Endothelial cell of umbilical vein (primary cell): ENCODE measurements around the gene CIZ1. TPM values are rescaled to one million over a fixed set of nuclear protein-coding genes. Genes with fewer than 3 reads are reported as not detected.
A peak's percentile ranks its signal among the peaks of the same experiment; 100 is the strongest.

Experiments used
- BruUV-seq: library from RNA; stranded (reverse); fragments of 400-500 nt; replicated peaks from 2 replicates; lab custom pipeline; 2021; lab: Mats Ljungman, UMichigan
- CTCF ChIA-PET: fragments of 300-600, 350-600 bp; sonication (Branson Sonifier 250); formaldehyde crosslinking; loops from one replicate; lab custom pipeline; 2021; ENCODE audit warnings: antibody characterized with exemption, inconsistent platforms; lab: Charles Lee
- POLR2A ChIA-PET: fragments of 300-600, 350-600 bp; sonication (Branson Sonifier 250); formaldehyde crosslinking; loops from one replicate; lab custom pipeline; 2021; ENCODE audit warnings: antibody characterized with exemption, inconsistent platforms; lab: Charles Lee
- DNase-seq: peaks from one replicate; pipeline ENCODE4 v3.0.0-alpha.2; 2011; ENCODE audit warnings: low read depth, low spot score
- FAIRE-seq: peaks from 2 replicates; lab custom pipeline; 2011; peaks lifted over from hg19 to GRCh38; lab: Jason Lieb, UNC
- H2AFZ ChIP-seq: 2 replicates; pipeline ENCODE4 v1.6.0; 2012; ENCODE audit warnings: low read depth, low read length, control low read depth, inconsistent platforms
- H3K27ac ChIP-seq: 2 replicates; pipeline ENCODE4 v1.5.1; 2011; ENCODE audit warnings: low read depth, mild to moderate bottlenecking, control low read depth, low read length, moderate library complexity; ENCODE audit not compliant: insufficient read depth
- H3K27me3 ChIP-seq, 2 experiments: 2 replicates each; pipeline versions ENCODE4 v1.6.0 to v1.6.1; 2011; ENCODE audit warnings: low read length in 2 of 2, mixed read lengths in 1 of 2; ENCODE audit not compliant: control insufficient read depth in 2 of 2, insufficient read depth in 2 of 2
- H3K36me3 ChIP-seq, 2 experiments: 2 replicates in 1 of 2; 3 replicates in 1 of 2; pipeline ENCODE4 v1.5.1; 2011; ENCODE audit warnings: low read length in 2 of 2, mild to moderate bottlenecking in 1 of 2, moderate library complexity in 1 of 2; ENCODE audit not compliant: control insufficient read depth in 2 of 2, insufficient read depth in 2 of 2; ENCODE audit errors: extremely low read depth in 1 of 2
- H3K4me1 ChIP-seq: 3 replicates; pipeline ENCODE4 v1.5.1; 2011; ENCODE audit warnings: mild to moderate bottlenecking, low read length; ENCODE audit not compliant: control insufficient read depth, insufficient read depth; ENCODE audit errors: extremely low read depth
- H3K4me2 ChIP-seq: 2 replicates; pipeline ENCODE4 v1.6.1; 2011; ENCODE audit warnings: low read length, control low read depth, mixed read lengths; ENCODE audit not compliant: insufficient read depth
- H3K4me3 ChIP-seq, 3 experiments: fragments of 200-600 bp in 1 of 3; sonication (generic), shearing (Covaris generic) in 1 of 3; replicated peaks in 1 of 3; 2 replicates each; pipeline ENCODE4 v1.5.1; 2011 to 2016; ENCODE audit warnings: control low read depth in 3 of 3, low read length in 3 of 3, mild to moderate bottlenecking in 2 of 3, inconsistent platforms in 1 of 3, low read depth in 1 of 3, moderate library complexity in 1 of 3; ENCODE audit not compliant: insufficient read depth in 1 of 3
- H3K79me2 ChIP-seq: 2 replicates; pipeline ENCODE4 v1.6.0; 2012; ENCODE audit warnings: low read length, inconsistent platforms; ENCODE audit not compliant: control insufficient read depth, insufficient read depth
- H3K9ac ChIP-seq: replicated peaks from 2 replicates; pipeline ENCODE3; 2011; ENCODE audit warnings: low read length, control low read depth; ENCODE audit not compliant: insufficient read depth; ENCODE audit errors: extremely low read depth
- H3K9me1 ChIP-seq: replicated peaks from 3 replicates; pipeline ENCODE4 v1.6.0; 2011; ENCODE audit warnings: mild to moderate bottlenecking, low read length; ENCODE audit not compliant: control insufficient read depth, insufficient read depth; ENCODE audit errors: extremely low read depth
- H3K9me3 ChIP-seq: replicated peaks from 2 replicates; pipeline ENCODE4 v1.5.1; 2012; ENCODE audit warnings: low read length, inconsistent platforms; ENCODE audit not compliant: control insufficient read depth, insufficient read depth
- H4K20me1 ChIP-seq: replicated peaks from 2 replicates; pipeline ENCODE3; 2011; ENCODE audit warnings: mild to moderate bottlenecking, low read length; ENCODE audit not compliant: control insufficient read depth, insufficient read depth; ENCODE audit errors: extremely low read depth
- CTCF ChIP-seq, 2 donors: IDR thresholded peaks; 1 replicate in 1 of 2; 2 replicates in 1 of 2; pipeline ENCODE4 v1.5.1; 2011; ENCODE audit warnings: low read length in 2 of 2, mild to moderate bottlenecking in 2 of 2, moderate library complexity in 2 of 2, control low read depth in 1 of 2, inconsistent platforms in 1 of 2, low read depth in 1 of 2; ENCODE audit not compliant: insufficient read depth in 1 of 2; ENCODE audit errors: extremely low read depth in 1 of 2
- EZH2 ChIP-seq: IDR thresholded peaks from 2 replicates; pipeline ENCODE4 v1.6.1; 2012; ENCODE audit warnings: borderline replicate concordance, low read depth, mild to moderate bottlenecking, moderate library complexity, low read length, inconsistent platforms; ENCODE audit not compliant: severe bottlenecking
- FOS ChIP-seq: IDR thresholded peaks from 2 replicates; pipeline ENCODE4 v1.6.1; 2011; ENCODE audit warnings: mild to moderate bottlenecking, low read length, moderate library complexity, borderline replicate concordance; ENCODE audit not compliant: insufficient read depth
- GATA2 ChIP-seq: IDR thresholded peaks from 2 replicates; pipeline ENCODE4 v1.7.0; 2011; ENCODE audit warnings: low read depth, mild to moderate bottlenecking, moderate library complexity, mixed read lengths, low read length; ENCODE audit not compliant: insufficient read length, insufficient read depth
- JUN ChIP-seq: IDR thresholded peaks from 2 replicates; pipeline ENCODE4 v1.6.1; 2011; ENCODE audit warnings: borderline replicate concordance, low read depth; ENCODE audit not compliant: insufficient read length, insufficient read depth
- MYC ChIP-seq: IDR thresholded peaks from one replicate; pipeline ENCODE4 v1.6.1; 2011; ENCODE audit warnings: mild to moderate bottlenecking, low read depth, low read length
- POLR2A ChIP-seq: IDR thresholded peaks from 2 replicates; pipeline ENCODE4 v1.6.1; 2012; ENCODE audit warnings: low read depth, mild to moderate bottlenecking, control low read depth, low read length
- dilution Hi-C: fragments of 300-500 bp; cut with MboI; formaldehyde crosslinking; loops from one replicate; pipeline ENCODE4 v1.15.0; 2019; ENCODE audit warnings: low sequenced_read_pairs; ENCODE audit not compliant: extremely low pct_ligation_motif_present
- intact Hi-C: fragments of 100-400 bp; cut with micrococcal nuclease; formaldehyde crosslinking; loops from one replicate; pipeline ENCODE4 v1.10.0; 2022
- polyA plus RNA-seq, 4 experiments: library from polyadenylated mRNA; depleted of rRNA in 3 of 4; stranded (reverse) in 3 of 4; unstranded in 1 of 4; fragments of >200 nt; gene quantifications; 2 replicates each; pipeline versions ENCODE4 v1.2.1 to v1.2.3, GENCODE V29; 2011 to 2012; ENCODE audit warnings: missing spikeins in 1 of 4
- total RNA-seq: library from RNA; stranded (reverse); gene quantifications from 2 replicates; pipeline ENCODE4 v1.2.3, GENCODE V29; 2021

The CIZ1 gene
- total and polyA plus RNA-seq, 2 donors (not counting 3 experiments of a cell fraction or from before 2014, with no cell fraction given), result 88.3 to 150 TPM

DNA sequence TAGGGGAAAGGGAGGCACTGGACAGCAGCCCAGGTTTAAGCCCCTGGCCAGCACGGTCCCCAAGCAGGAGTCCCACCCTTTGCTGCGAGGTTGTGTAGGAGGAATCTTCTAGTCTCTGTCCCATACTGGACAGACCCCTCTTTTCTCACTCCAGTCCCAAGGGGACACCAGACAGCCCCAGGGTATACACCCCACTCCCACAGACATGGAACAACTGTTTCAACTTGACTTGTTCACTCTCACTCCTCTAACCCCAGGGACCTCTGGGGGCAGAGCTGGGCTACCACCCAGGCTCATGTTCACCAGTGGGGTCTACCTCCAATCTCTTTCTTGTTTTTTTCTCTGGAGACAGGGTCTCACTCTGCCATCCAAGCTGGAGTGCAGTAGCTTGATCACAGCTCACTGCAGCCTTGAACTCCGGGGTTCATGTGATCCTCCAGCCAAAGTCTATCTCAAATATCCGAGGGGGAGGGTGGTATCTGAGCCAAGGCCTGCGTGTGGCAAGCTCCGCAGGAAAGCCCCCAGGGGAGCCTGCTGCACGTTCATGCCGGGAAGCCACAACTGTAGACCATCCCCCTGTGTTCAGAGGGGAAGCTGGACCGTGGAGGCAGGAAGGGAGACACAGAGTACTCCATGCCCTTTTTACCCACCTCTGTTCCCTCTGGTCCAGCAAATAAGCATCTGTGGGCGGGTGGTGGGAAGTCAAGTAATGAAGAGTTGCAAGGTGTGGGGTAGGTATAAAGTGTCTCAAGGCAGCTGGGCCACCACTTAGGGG is 65.6 kb downstream of the CIZ1 start:
- CTCF ChIA-PET, result interaction anchor here (0.7 to 2.1 kb wide), 8 partner anchors 8 to 39 kb away, joined by 3 to 12 read pairs (median 4); partner anchors contain the start of gene BBLN
- intact Hi-C loops (no loop called here), dilution Hi-C loops (no loop called here)
- no TSS peak for BruUV-seq
- H3K9ac ChIP-seq, result no peak overlapping the region
- no peak for TF ChIP-seq POLR2A
- no peak for TF ChIP-seq FOS
- no peak for TF ChIP-seq CTCF (IDR thresholded peaks at IDR 0.05; ENCODE audit: extremely low read depth in 1 of 2, insufficient read depth in 1 of 2, low read depth in 1 of 2, low read length in 2 of 2)
- TF ChIP-seq EZH2, result no peak
- no peak for TF ChIP-seq GATA2
- TF ChIP-seq JUN, result no peak
- TF ChIP-seq MYC, result no peak
- H3K36me3 ChIP-seq, result peaks cover 0 to 11% of the 10 kb centered on the region in 2 experiments
- peak; percentile 31 for FAIRE-seq
- no peaks in the 10 kb centered on the region for H3K27me3 ChIP-seq
- H3K4me2 ChIP-seq, result no peak overlapping the region
- no peak overlapping the region for H3K27ac ChIP-seq
- peaks cover 11% of the 10 kb centered on the region for H3K4me1 ChIP-seq
- POLR2A ChIA-PET, result interaction anchor here (0.7 kb wide), 2 partner anchors 12 to 32 kb away, joined by 3 read pairs; no protein-coding TSS in a partner anchor
- H4K20me1 ChIP-seq, result no peaks in the 10 kb centered on the region
- H3K79me2 ChIP-seq, result peaks cover 11% of the 10 kb centered on the region
- no peaks in the 10 kb centered on the region for H3K9me1 ChIP-seq
- H2AFZ ChIP-seq, result no peak overlapping the region
- H3K4me3 ChIP-seq, result no peak overlapping the region
- no peak for DNase-seq
- no peaks in the 10 kb centered on the region for H3K9me3 ChIP-seq
